GM23338 (cell line): ENCODE results near the gene SLC2A9.

Experiments
- CREB1 ChIP-seq: fragments of 250-450 bp; sonication (Bioruptor Pico); IDR thresholded peaks from 2 replicates; pipeline ENCODE4 v1.5.0; 2020; ENCODE audit warnings: low read depth, mild to moderate bottlenecking, moderate library complexity
- EZH2 ChIP-seq: fragments of 200-600 bp; sonication (generic); IDR thresholded peaks from one replicate; pipeline ENCODE4 v1.8.0; 2017; ENCODE audit warnings: antibody characterized with exemption, mild to moderate bottlenecking, low read depth; ENCODE audit not compliant: unreplicated experiment
- JUNB ChIP-seq: IDR thresholded peaks from one replicate; pipeline ENCODE4 v1.6.1; 2016; ENCODE audit warnings: antibody characterized with exemption; ENCODE audit not compliant: unreplicated experiment
- TF ChIP-seq, protein P1 (sequence below), 2 experiments: fragments of 200-600 bp in 1 of 2; sonication (generic) in 1 of 2; conservative IDR thresholded peaks; 2 replicates each; pipeline versions ENCODE4 v1.5.1 to v1.6.1; 2016 to 2017; ENCODE audit warnings: antibody characterized with exemption in 2 of 2, low read depth in 2 of 2, mild to moderate bottlenecking in 2 of 2, moderate library complexity in 1 of 2
- TF ChIP-seq, protein P2 (sequence below): IDR thresholded peaks from one replicate; pipeline ENCODE4 v1.6.1; 2018; ENCODE audit warnings: antibody characterized with exemption; ENCODE audit not compliant: unreplicated experiment

- TF ChIP-seq EZH2 (no peak), CREB1 (CRISPR knock-in tag) (no peak), JUNB (no peak)
- TF ChIP-seq, protein P1, sequence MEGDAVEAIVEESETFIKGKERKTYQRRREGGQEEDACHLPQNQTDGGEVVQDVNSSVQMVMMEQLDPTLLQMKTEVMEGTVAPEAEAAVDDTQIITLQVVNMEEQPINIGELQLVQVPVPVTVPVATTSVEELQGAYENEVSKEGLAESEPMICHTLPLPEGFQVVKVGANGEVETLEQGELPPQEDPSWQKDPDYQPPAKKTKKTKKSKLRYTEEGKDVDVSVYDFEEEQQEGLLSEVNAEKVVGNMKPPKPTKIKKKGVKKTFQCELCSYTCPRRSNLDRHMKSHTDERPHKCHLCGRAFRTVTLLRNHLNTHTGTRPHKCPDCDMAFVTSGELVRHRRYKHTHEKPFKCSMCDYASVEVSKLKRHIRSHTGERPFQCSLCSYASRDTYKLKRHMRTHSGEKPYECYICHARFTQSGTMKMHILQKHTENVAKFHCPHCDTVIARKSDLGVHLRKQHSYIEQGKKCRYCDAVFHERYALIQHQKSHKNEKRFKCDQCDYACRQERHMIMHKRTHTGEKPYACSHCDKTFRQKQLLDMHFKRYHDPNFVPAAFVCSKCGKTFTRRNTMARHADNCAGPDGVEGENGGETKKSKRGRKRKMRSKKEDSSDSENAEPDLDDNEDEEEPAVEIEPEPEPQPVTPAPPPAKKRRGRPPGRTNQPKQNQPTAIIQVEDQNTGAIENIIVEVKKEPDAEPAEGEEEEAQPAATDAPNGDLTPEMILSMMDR (conservative IDR thresholded peaks at IDR 0.05; ENCODE audit: low read depth in 2 of 2) = no peak
- TF ChIP-seq, protein P2, sequence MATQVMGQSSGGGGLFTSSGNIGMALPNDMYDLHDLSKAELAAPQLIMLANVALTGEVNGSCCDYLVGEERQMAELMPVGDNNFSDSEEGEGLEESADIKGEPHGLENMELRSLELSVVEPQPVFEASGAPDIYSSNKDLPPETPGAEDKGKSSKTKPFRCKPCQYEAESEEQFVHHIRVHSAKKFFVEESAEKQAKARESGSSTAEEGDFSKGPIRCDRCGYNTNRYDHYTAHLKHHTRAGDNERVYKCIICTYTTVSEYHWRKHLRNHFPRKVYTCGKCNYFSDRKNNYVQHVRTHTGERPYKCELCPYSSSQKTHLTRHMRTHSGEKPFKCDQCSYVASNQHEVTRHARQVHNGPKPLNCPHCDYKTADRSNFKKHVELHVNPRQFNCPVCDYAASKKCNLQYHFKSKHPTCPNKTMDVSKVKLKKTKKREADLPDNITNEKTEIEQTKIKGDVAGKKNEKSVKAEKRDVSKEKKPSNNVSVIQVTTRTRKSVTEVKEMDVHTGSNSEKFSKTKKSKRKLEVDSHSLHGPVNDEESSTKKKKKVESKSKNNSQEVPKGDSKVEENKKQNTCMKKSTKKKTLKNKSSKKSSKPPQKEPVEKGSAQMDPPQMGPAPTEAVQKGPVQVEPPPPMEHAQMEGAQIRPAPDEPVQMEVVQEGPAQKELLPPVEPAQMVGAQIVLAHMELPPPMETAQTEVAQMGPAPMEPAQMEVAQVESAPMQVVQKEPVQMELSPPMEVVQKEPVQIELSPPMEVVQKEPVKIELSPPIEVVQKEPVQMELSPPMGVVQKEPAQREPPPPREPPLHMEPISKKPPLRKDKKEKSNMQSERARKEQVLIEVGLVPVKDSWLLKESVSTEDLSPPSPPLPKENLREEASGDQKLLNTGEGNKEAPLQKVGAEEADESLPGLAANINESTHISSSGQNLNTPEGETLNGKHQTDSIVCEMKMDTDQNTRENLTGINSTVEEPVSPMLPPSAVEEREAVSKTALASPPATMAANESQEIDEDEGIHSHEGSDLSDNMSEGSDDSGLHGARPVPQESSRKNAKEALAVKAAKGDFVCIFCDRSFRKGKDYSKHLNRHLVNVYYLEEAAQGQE = no peak
These were observed 51.5 kb downstream of the SLC2A9 start for GRCh38 chr4:9969526-9970398.
